NCI-H774 (cell line): Measurements from ENCODE around the gene FBXW11.
"Not testable (repeated sequence)": the region's sequence is repeated elsewhere in the genome, so short reads cannot be mapped to it uniquely, and the experiment has no call there.

Source experiments
- DNase-seq: peaks from one replicate; lab custom pipeline; 2025; lab: John Stamatoyannopoulos, UW

FBXW11 gene

GRCh38 chr5:171984748-171985419 lies 21.6 kb downstream of the FBXW11 start:
- DNase-seq: no peak

GRCh38 chr5:171981847-171982246 lies 24.6 kb downstream of the FBXW11 start:
- no peak for DNase-seq

GRCh38 chr5:171980792-171981191 lies 25.6 kb downstream of the FBXW11 start:
- no peak for DNase-seq

GRCh38 chr5:171979606-171980005 lies 26.8 kb downstream of the FBXW11 start:
- DNase-seq: no peak

GRCh38 chr5:171978519-171978918 lies 27.9 kb downstream of the FBXW11 start:
- no peak for DNase-seq

GRCh38 chr5:171978016-171978415 lies 28.4 kb downstream of the FBXW11 start:
- DNase-seq: no peak

- not testable (repeated sequence) for DNase-seq
Measured at GRCh38 chr5:171977244-171977950, 29.0 kb downstream of the FBXW11 start.

- no peak for DNase-seq
Measured at GRCh38 chr5:171975877-171976667, 30.4 kb downstream of the FBXW11 start.

- DNase-seq: no peak
Measured at GRCh38 chr5:171975262-171975876, 31.1 kb downstream of the FBXW11 start.

- no peak for DNase-seq
Measured at GRCh38 chr5:171970826-171971225, 35.6 kb downstream of the FBXW11 start.

GRCh38 chr5:171969288-171969880 lies 37.1 kb downstream of the FBXW11 start:
- no peak for DNase-seq

- DNase-seq: no peak
Measured at GRCh38 chr5:171968531-171968930, 37.9 kb downstream of the FBXW11 start.

GRCh38 chr5:171966964-171967363 lies 39.5 kb downstream of the FBXW11 start:
- no peak for DNase-seq

- DNase-seq: no peak
Measured at GRCh38 chr5:171966270-171966669, 40.2 kb downstream of the FBXW11 start.

GRCh38 chr5:171965745-171966144 lies 40.7 kb downstream of the FBXW11 start:
- no peak for DNase-seq

- DNase-seq: no peak
Measured at GRCh38 chr5:171963416-171963815, 43.0 kb downstream of the FBXW11 start.

- DNase-seq: no peak
Measured at GRCh38 chr5:171961117-171961516, 45.3 kb downstream of the FBXW11 start.

GRCh38 chr5:171957591-171958251 lies 48.7 kb downstream of the FBXW11 start:
- DNase-seq: no peak

- DNase-seq: no peak
Measured at GRCh38 chr5:171956887-171957495, 49.4 kb downstream of the FBXW11 start.

GRCh38 chr5:171956314-171956713 lies 50.1 kb downstream of the FBXW11 start:
- no peak for DNase-seq

- no peak for DNase-seq
Measured at GRCh38 chr5:171955761-171956160, 50.7 kb downstream of the FBXW11 start.
